Ishikawa (cell line): ENCODE data around the gene HMX1.

Experiments used
- CEBPB ChIP-seq: IDR thresholded peaks from 2 replicates; pipeline ENCODE4 v1.6.1; 2012
- EGR1 ChIP-seq: IDR thresholded peaks from 2 replicates; pipeline ENCODE4 v1.6.1; 2012
- FOXM1 ChIP-seq: IDR thresholded peaks from 2 replicates; pipeline ENCODE4 v1.6.1; 2012; ENCODE audit warnings: low read depth, borderline replicate concordance
- MAX ChIP-seq: IDR thresholded peaks from 2 replicates; pipeline ENCODE4 v1.6.1; 2012
- NFIC ChIP-seq: IDR thresholded peaks from 2 replicates; pipeline ENCODE4 v1.6.1; 2012
- RAD21 ChIP-seq: IDR thresholded peaks from 2 replicates; pipeline ENCODE4 v1.6.1; 2012; ENCODE audit warnings: low read depth
- REST ChIP-seq: IDR thresholded peaks from 2 replicates; pipeline ENCODE4 v1.6.1; 2012; ENCODE audit warnings: low read depth, mild to moderate bottlenecking
- TAF1 ChIP-seq: IDR thresholded peaks from 2 replicates; pipeline ENCODE4 v1.6.1; 2012; ENCODE audit warnings: low read depth, mild to moderate bottlenecking
- TCF12 ChIP-seq: IDR thresholded peaks from 2 replicates; pipeline ENCODE4 v1.6.1; 2012; ENCODE audit warnings: low read depth
- TEAD4 ChIP-seq: IDR thresholded peaks from 2 replicates; pipeline ENCODE4 v1.6.1; 2012
- YY1 ChIP-seq: IDR thresholded peaks from 2 replicates; pipeline ENCODE4 v1.6.1; 2012; ENCODE audit warnings: low read depth

- TF ChIP-seq FOXM1 (no peak), MAX (no peak), TAF1 (no peak), TEAD4 (no peak), CEBPB (no peak), REST (no peak), YY1 (no peak), RAD21 (no peak), TCF12 (no peak), EGR1 (no peak), NFIC (no peak)
Observed at GRCh38 chr4:8920969-8921368, 49.3 kb upstream of the HMX1 start.
